HG03095 (cell line): ENCODE data around the gene SLC9A9.

Experiments
- ATAC-seq: cut with Tn5 transposase; IDR thresholded peaks from one replicate; pipeline ENCODE4 v1.9.1; 2021; ENCODE audit warnings: moderate library complexity; ENCODE audit not compliant: unreplicated experiment

Gene SLC9A9

DNA sequence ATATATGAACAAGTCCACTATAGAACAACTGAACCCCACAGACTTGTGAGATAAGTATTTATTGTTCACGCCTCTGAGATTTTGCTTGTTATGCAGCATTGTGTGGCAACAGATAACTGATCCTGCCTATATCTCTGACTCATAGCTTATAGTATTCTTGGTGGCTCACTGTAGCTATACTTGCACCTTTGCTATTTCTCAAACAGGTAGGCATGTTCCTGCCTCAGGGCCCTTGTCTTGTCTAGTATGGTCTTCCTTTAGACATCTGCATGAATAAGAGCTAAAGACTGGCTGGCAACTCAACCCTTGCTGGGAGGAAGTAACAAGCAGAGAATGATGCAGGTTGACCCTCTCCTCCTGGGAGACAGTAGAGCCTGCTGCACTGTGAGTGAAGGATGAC is 472.6 kb downstream of the SLC9A9 start:
- ATAC-seq: no peak

DNA sequence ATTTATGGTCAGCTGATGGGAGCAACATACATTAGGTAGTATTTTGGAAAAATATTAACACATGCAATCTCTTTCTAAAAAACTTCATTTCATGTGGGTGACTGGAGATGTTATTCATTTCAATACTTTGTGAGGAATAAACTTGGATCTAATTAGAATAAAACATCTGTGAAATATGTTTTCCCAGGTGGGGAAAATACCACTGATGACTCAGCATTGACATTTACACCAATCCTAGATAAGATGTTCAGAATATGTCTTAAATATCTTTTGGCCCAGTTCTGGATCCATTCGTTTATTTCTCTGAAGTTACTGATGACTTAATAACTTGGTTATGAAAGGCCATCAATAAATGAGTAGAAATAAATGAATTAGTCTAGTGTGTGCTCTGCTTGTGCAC is 481.1 kb downstream of the SLC9A9 start:
- ATAC-seq: no peak

DNA sequence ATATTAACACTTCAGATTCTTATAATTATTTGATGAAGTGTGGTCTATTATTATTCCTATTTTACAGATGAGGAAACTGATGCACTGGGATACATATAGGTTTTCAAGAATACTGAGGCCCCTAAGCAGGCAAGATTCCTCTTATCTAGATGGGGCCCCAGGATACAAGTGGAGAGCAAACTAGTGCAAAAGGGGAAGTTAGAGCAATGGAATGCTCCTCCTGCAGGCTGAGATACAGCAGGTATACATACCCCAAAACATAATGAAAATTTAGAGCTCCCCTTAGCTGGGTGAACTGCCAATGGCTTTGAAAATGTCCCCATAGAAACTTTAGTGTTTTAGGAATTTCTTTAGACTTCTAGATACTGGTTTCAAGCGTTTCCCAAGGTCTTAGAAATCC is 481.6 kb downstream of the SLC9A9 start:
- ATAC-seq: no peak

DNA sequence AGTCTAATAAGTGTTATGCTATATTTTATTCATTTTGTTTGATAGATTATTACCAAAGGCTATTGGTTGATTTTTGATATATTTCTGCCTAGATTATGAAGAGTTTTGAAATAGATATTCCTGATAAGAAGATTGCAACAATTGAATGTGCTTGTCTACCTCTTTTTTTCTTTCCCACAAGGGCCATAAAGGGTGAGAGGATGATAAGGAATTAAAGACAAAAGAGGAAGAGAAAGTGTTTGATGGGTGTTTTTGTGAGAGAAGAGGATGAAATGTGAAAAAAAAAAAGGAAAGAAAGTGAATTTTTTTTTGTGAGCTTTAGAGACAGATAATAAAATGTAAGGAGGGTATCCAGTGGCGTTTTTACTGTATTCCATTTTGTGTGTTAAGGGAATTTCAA is 484.3 kb downstream of the SLC9A9 start:
- ATAC-seq: no peak

DNA sequence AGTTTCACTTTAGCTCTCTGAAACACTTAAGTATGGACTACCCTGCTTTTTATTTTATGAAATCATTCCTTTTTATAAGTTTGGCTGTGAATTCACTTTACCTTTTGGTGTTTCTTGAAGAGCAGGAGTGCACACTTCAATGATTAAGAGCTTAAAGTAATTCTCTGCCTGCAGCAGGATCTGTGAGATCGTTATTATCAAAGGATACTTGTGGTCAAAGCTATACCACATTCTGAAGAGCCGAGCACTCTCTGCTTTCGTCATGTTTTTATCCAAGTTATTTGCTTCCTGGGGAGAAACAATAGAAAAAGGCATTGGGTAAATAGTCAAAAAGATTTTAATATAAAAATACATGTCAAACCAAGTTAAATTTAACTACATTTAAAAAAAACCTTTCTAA is 485.0 kb downstream of the SLC9A9 start:
- ATAC-seq: no peak

DNA sequence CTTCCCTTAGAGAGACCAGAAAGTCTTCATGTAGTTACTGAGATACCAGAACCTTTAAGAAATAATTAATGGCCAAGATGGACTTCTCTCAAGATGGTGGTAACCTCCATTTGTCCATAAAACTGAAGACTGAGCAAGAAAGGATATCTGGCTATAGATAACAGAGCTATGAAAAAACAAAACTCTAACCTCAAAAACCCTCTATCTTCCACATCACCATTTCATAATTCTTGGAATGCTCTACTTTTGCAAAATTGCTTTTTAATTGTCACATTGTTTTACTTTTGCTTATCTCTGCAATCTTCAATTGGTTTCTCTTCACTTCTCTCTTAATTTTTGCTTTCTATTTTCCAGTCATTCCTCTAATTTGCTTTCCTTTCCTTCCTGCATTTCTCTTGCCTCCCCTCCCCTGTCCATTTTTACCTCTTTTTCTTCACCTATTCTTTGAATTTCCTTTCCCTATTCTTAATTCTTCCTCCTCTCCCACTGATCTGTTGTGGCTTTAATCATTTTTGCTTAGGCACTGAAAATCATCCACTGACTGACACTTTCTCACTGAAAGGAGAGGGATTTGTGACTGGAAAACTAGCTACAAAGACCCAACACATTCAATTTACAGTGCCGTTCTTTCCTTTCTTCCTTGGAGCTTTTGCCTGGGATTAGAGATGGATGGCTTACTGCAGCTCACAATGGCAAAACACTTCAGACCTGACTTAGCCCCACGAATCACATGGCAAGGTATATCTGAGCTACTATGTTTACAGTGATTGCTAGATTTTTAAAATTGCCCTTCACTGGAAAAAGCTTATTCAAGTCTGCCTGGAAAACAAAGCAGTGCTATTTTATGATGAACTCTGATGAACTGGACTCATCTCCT is 485.9 kb downstream of the SLC9A9 start:
- no peak for ATAC-seq

DNA sequence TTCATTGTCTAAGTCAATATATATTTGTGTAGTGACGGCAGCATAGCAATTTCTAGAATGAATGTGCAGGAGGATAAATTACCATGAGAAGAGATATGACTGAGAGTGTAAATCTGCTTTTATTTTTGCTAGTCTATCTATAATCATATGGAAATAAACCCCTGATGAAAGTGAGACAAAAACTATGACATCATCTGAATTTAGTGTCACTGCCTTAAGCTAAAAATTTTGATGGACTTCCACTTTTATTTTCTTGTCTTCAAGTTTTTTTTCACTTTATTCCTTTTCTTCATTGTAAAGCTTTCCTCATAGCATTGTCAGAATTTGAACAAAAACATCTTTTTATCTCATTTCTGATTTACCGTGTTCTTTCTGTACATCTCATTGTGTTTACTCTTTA is 486.7 kb downstream of the SLC9A9 start:
- ATAC-seq: no peak

DNA sequence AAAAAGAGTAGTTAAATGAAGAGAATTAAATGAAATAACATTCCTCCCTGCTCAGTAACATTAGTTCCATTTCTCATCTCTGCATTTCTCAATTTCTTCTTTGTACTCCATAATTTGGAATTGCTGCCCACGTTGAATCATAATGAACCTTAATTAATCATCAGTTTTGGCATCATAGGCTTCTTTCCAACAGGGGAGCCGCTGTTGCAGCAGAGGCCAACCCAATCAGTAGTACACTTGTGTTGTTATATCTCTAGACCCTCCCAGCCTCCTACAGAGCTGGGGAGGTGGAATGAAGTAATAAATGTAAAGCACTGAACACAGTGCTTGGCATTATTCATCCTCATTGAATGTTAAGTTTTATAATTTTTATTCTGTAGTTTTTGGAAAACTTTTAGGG is 488.0 kb downstream of the SLC9A9 start:
- ATAC-seq: no peak

DNA sequence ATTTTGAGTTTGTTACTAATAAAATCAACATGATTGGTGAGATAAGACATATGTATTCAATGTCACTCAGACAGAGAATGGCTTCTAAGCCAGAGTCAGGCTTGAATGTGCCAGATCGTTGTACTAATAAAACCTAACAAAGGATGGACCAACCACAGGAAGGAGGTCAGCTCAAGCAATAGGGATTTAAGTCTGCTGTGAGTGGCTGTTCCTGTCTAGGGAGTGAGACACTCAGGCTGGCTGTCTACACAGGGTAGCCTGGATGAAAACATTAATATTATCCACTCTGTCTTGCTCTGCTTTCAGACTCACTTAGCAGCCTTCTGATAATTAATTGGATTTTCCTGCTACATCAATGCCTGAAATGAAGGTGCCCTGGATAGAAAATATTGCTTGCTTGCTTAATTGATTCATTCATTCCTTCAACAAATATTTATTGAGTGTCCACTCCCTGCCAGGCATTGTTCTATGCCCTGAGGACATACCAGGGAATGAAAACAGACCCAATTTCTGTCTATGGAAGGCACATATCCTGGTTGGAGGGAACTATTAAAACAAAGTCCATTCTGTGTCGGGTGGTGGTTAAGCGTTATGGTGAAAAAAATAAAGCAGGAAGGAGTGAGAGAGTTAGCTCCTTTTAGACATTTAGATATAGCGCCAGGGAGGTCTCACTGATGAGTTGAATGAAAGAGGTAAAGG is 489.3 kb downstream of the SLC9A9 start:
- no peak for ATAC-seq

DNA sequence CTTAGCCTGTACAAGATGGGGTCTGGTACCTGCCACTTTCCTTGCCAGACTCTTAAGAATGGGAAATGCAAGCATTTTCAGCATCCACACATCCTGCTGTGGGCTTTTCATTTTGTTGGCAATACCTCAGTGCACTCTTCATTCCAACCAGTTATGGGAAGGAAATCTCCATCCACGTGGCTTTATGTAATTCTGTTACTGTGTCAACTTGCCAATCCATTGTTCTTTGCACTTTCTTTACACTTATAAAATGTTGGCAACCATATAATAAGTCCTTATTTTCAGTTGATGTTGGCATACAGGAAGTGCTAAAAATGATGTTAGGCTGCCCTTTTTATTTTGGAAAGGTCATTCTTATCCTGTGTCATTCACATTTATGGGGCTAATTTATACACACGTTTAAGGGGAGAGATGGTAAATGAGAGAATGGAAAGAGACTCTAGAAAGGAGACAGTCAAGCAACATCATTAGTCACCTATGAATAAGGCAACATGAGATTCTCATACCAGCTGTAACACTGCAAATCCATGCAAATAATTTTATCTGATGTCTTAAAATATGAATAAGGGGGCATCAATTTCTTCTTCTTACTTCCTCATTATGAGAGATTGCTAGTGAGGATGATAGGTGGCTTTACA is 490.0 kb downstream of the SLC9A9 start:
- no peak for ATAC-seq

DNA sequence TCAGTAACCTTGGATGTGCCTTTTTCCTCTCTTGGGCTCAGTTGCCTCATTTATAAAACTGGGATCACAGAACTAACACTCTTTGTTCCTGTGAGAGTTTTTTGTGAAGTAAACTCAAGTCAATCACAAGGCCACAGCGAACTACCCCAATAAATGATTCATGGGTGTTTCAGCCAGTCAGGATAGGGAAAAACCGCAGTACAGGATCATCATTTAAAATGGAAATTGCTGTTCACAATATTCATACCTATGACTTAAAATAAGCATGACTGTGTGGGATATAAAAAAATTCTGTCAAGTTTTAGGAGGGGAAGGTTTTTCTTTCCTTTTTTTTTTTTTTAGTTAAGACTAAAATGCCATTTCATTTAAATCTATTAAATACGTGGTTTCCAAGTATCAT is 490.6 kb downstream of the SLC9A9 start:
- ATAC-seq: no peak

DNA sequence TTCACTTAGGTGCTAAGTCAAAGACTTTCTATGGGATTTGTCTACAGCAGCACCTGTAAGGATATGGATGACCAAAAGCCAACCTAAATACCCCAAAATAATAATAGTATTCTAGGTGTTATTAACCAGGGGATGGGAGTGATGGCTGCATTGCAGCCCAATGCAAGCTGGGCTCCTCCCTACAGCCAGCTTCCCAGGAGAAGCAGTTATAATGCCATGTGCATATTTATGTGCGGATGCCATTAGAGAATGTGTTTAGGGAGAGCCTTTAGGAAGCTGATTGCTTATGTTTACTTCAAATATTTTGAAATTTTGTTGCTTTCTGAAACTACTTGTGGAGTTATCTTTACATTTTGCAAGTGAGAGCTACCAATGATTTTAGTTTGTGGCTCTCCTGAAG is 491.4 kb downstream of the SLC9A9 start:
- no peak for ATAC-seq

DNA sequence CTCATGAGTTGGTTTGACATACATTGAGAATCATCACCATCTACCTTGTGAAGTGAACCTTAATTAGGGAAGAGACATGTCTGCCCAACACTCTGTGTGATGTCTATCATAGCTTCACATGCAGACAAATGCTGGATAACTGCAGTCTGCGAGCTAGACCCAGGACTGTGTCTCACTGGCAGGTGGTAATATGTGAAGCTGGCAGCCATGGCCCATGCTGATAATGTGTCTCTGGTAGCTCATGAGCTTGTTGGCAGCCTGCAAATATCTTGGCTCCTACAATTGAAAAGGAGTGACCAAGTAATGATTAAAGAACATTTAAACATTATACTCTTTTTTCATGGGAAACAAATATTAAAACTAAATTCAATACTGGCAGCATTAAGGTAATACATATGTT is 493.9 kb downstream of the SLC9A9 start:
- ATAC-seq: no peak

DNA sequence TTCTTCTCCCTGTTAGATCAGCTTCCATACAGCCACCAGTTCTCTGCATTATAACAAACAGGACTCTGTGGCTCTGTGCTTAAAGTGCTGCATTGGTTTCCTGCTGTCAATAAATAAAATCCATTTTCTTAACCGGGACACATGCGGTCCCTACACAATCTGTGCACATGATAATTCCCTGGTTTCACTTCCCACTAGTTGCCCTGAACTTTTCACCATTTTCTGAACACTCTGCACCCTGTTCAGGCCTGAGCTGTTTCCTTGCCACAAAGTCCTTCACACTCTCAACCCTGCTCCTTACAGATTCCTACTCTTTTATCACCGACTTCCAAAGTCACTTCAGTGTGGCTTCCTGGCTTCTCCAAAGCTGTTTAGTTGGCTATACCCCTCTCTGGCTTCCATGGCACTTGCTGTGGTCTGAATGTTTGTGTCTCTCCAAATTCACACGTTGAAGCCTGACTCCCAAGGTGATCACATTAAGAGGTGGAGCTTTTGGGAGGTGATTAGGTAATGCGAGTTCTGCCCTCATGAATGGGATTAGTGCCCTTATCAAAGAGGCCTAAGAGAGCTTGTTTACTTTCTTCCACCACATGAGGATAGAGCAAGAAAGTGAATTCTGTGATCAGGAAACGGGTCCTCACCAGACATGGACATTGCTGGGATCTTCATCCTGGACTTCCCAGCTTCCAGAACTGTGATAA is 495.3 kb downstream of the SLC9A9 start:
- no peak for ATAC-seq

DNA sequence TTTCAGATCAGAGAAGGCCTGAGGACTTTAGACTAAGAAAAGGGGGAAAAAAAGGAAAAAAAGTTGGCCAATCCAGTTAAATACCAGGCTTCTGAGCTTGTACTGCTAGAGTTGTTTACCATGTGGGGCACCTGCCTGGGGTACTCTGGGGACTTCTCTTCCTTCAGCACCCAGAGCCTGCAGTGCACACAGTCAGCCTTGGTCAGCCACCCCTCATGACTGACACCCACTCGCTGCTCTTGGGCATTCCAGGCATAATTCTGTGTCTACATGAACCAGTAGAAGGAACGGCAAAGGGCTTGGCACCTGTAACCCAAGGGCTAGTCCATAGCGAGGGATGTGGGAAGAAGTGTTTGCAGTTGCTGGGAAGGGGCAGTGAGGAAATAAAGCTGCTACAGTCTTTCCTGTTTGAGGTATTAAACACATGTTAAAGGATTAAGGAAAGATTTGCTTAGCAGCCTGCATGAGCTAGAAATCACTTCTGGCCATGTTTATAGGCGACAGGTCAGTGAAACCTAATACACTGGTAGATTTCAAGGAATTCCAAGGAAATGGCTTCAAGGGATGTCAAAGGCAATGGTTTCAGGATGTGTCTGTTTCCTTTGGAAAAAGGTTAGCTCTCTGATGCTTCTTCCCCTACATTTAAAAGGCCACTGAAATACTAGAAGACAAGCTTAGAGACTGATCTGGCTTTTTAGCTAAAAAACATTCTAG is 496.2 kb downstream of the SLC9A9 start:
- ATAC-seq: no peak

DNA sequence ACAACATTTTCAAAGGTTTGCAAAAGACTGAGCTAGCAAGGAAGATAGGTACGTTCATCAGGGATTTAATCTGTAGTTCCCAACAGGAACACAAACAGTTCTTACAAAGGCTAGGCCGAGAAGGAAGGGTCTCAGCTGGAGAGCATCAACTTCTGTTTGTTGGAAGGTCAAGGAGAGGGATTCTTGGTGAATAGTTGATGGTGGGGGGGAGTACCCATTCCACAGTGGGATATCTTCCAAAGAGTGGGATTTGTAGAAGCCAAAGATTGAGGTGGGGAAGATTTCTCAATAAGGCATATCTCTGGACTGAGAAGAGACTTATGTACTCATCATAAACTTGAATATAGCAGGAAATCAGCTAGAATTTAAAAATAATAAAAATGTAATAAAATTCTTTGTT is 496.9 kb downstream of the SLC9A9 start:
- no peak for ATAC-seq

DNA sequence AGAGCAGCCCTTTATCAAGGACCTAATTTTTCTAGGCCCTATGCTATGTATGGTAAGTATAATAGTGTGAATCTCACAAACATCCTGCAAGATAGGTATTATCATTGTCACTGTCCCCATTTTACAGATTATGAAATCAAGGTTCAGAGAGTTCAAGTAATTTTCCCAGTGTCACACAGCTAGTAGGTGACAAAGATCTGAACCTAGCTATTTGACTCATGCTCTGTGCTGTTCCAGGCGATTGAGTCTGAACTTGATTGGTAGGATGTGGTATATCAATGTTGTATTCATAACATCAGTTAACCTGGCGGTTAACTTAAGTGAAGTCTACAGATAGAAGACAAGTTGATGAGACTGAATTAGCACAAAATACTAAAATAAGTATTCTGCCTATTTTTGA is 498.8 kb downstream of the SLC9A9 start:
- ATAC-seq: no peak

DNA sequence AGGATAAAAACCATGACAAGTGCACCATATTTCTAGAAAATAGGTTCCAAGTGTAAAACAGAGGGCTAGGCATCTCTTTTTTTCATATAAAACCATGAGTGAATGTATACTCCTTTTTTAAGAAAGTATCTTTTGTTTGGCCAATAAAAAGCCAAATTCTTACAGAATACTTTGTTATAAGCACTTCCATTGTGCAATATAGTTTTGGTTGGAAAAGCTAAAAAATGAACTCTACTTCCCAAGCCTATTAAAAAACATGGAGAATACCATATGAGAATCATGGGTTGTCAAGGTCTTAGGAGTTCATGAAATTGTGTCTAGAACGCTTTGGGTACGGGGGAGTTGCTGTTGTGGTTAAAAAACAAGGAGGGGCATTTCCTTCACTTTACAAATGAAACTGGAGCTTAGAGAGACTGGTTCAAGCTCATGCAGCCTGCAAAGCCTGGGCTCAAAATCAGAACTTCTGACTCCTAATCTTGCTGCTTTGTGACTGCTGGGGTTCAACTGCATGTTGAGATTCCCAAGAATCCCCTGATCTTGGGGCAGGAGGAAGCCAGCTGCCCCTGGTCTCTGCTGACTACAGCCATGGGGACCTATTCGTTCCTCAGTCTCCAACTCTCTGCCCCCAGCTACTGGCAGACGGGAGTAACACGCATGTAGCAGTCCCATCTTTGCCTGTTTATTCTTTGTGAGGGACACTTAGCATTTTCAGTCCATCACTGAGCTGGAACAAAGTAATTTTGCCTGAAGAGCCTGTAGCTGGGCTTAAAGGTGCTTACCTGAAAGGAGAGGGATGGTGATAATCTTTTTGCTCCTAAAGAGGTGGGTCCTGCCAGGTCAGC is 499.6 kb downstream of the SLC9A9 start:
- ATAC-seq: no peak

DNA sequence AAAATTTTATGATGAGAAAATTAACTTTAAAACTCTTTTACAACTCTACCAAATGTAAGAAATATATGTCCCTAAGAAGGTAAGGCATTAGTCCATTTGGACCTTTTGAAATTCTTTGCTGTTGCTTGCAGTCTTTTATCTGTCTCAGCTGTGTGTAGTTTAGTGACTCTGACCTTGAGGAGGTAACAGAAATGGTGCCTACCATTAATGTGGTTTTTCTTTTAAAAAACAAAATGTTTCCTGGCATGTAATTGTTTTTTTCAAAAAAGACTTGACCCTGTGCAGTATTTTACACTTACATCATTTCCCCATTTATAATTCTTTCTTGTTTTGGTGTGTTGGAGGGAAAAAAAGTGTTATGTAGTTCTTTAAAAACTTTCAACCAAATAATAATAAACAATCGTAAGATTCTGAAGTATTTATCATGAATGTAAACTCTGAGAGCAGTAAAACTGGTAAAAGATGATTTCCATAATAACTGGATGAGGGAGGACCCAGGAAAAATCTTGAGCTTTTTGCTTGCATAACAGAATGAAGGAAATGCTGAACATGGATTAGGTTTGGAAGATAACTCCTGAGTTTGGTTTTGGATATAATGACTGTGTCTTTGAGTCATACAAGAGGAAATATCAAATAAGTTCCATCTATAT is 503.6 kb downstream of the SLC9A9 start:
- no peak for ATAC-seq
